H1 (cell line): ENCODE data around the gene CCDC137. TPM values are rescaled to one million over a fixed set of nuclear protein-coding genes. Genes with fewer than 3 reads are reported as not detected.

Experiments
- CEBPB ChIP-seq: IDR thresholded peaks from 2 replicates; pipeline ENCODE4 v1.6.1; 2012; ENCODE audit warnings: low read depth, low read length
- GTF2F1 ChIP-seq: IDR thresholded peaks from 2 replicates; pipeline ENCODE4 v1.6.1; 2012; ENCODE audit warnings: low read depth, low read length, improper control_type of control experiment, borderline replicate concordance
- NANOG ChIP-seq: IDR thresholded peaks from 2 replicates; pipeline ENCODE4 v1.6.1; 2011; ENCODE audit warnings: low read length, low read depth, mild to moderate bottlenecking, inconsistent platforms; ENCODE audit not compliant: insufficient read depth, poor library complexity, severe bottlenecking
- RAD21 ChIP-seq, 2 experiments: IDR thresholded peaks in 1 of 2; conservative IDR thresholded peaks in 1 of 2; 2 replicates each; pipeline ENCODE4 v1.6.1; 2011; ENCODE audit warnings: low read depth in 2 of 2, low read length in 2 of 2, improper control_type of control experiment in 1 of 2, inconsistent platforms in 1 of 2, mild to moderate bottlenecking in 1 of 2, moderate library complexity in 1 of 2
- polyA plus RNA-seq, 7 experiments: library from polyadenylated mRNA; depleted of rRNA in 3 of 7; stranded (reverse) in 5 of 7; unstranded in 2 of 7; fragments of >200 nt in 5 of 7; fragments of 200-250 nt in 2 of 7; gene quantifications; 1 replicate in 5 of 7; 2 replicates in 1 of 7; 4 replicates in 1 of 7; pipeline versions ENCODE4 v1.2.1 to v1.2.3, GENCODE V29; 2011 to 2013; ENCODE audit warnings: missing spikeins in 2 of 7, mixed read lengths in 2 of 7
- total RNA-seq: library from RNA; stranded (reverse); fragmentation: NEBNext Ultra II Directional; extraction: Animal tissue kit (Norgen Biotek cat#: 25700); gene quantifications from 2 replicates; pipeline ENCODE4 v1.2.1, GENCODE V29; 2021
- TF ChIP-seq, protein P1 (sequence below): IDR thresholded peaks from 2 replicates; pipeline ENCODE4 v1.6.1; 2011; ENCODE audit warnings: low read depth, mild to moderate bottlenecking, low read length; ENCODE audit not compliant: insufficient read depth

The CCDC137 gene
- total and polyA plus RNA-seq, 2 of the 8 experiments (the other 6 are each of a cell fraction or from before 2014, with no cell fraction given) = 17.6 to 38.6 TPM

DNA sequence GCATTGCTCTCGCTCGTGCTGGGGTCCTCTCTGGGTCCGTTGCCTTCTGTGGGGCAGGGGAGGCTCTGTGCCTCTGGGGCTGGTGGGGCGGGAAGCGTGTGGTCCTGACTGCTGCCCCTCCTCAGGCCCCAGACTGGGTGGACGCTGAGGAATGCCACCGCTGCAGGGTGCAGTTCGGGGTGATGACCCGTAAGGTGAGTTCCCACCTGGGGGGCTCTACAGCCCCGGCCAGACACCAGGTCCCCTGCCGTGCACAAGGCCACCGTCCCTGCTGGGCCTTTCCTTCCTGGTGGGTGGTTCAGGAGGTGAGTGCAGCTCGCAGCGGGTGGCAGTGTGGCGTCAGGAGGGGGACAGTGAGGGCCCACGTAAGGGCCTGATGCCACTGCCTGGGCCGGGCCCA, 24.0 kb downstream of the CCDC137 start (continued):
- no peak for TF ChIP-seq CEBPB
- TF ChIP-seq, protein P1, sequence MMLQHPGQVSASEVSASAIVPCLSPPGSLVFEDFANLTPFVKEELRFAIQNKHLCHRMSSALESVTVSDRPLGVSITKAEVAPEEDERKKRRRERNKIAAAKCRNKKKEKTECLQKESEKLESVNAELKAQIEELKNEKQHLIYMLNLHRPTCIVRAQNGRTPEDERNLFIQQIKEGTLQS = no peak
- no peak for TF ChIP-seq RAD21 (IDR thresholded peaks at IDR 0.05 in 1 of 2, conservative IDR thresholded peaks at IDR 0.05 in 1 of 2; ENCODE audit: low read depth in 2 of 2, low read length in 2 of 2)
- TF ChIP-seq NANOG = no peak
- TF ChIP-seq GTF2F1 = no peak
